HTERT RPE-1 (cell line): ENCODE data around the gene FBXL13.
"Not testable (repeated sequence)": the region's sequence is repeated elsewhere in the genome, so short reads cannot be mapped to it uniquely, and the experiment has no call there.

Experiments used
- in situ Hi-C: fragments of 300-500 bp; cut with MboI; formaldehyde crosslinking; loops from 4 replicates; pipeline ENCODE4 v1.14.3; 2020; ENCODE audit warnings: low sequenced_read_pairs

The FBXL13 gene

DNA sequence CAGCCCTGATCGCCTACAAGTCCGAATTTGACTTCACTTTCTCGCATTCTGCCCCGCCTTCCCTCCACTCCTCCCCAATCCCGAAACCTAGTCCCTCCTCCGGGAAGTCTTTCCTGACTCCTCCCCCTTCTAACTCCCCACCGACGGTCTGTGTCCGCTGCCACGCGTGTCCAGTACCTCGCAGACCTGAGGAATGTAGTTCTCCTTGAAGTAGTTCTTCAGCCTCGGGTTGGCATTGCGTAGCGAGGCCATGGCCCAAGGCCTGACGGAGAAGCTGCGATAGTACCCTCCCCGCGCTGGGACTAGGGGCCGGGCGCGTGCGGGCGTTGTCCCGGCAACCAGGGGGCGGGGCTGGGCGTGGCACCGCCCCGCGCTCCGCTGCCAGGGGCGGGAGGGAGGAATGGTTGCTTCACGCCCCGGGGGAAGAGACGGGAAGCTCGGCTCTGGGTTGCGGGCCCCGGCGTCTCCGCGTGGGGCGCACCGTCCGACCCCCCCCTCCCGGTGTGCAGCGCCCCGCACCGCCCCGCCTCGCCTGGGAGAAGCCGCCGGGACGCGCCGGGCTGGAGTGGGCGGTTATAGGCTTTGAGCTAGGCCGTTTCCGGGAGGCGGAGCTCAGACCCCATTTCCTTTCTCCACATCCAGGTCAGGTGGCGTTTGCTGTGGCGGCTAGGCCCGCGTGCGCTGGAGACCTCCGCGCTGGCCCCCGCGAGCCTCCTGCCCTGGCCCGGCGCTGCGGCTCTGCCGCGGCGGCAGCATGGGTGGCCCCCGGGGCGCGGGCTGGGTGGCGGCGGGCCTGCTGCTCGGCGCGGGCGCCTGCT lies at the start of gene FBXL13, which contains the start of gene ARMC10:
Gene FBXL13 (minus strand): TSS at position 278 of the 818 bp plus-strand sequence.
Gene ARMC10 (plus strand): TSS at position 622 of the 818 bp plus-strand sequence. CDS start 133 bp downstream, at position 755.
- in situ Hi-C loops, result no loop called here

DNA sequence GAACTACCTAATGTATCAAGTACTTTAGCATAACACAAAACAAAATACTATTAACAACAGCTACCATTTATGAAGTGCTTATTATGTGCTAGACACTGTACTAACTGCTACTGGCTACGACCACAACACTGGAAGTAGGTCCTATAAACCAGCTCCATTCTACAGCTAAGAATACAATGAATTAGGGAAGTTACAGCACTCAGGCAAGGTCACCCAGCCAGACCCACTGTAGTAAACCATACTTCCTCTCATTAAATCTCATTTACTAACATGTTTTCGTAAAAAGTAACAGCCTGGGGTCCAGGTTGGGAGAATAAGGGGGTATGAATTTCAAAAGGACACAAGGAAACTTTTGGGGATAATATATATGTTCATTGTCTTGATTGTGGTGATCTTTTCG lies 48.9 kb upstream of the FBXL13 start:
- in situ Hi-C loops, result no loop called here

DNA sequence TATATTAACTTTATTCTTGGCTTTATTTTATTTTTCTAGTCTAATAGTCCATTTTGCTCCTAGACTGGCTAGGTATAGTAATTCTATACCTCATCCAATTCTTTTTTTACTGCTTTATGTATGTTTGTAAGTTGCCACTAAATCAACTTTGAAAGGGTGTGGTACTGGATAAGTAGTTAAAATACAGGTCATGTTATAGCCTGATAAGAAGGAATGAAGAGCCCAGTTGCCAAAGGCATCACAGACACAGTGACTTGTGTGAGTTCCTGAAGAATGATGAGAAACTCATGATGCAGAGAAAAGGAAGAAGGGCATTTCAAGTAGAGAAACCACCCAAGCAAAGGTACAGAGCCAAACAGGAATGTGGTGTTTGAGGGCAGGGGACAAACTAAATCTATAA lies 47.0 kb upstream of the FBXL13 start:
- in situ Hi-C loops, result no loop called here

DNA sequence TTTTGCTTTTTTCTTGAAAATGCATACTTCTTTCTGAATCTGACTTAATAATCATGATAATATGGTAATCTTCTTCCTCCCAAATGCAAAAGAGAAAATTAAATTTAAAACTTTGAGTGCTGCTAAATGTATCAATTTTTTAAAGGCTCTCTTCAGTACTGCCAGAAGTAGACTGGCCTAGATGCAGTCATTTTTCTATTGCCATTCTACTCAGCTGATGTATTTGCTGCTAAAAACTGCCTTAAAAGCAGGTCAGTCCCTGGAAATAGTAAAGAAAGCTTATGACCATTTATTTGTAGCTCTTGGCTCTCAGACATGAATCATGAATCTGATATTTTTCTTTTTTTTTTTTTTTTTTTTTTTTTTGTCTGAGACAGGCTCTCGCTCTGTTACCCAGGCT lies 45.8 kb upstream of the FBXL13 start:
- in situ Hi-C loops, result no loop called here

DNA sequence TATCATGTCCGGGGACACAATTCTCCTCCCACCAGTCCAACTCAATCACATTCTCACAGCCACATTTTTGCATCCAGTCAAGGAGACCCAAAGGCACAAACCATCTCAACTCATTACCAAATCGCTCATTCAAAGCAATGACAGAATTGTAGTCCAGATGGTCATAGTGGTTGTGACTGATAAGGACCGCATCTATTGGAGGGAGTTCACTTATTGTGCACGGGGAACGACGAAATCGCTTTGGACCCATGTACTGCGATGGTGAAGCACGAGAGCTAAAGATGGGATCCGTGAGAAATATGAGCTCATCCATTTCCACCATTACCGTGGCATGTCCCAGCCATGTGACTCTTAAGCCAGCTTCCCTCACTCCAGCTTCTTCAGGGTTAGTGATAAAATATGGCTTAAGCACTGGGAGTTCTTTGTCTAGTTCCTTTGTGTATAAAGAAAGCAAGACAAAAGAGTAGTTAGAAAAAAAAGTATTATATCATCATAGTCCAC lies 45.2 kb upstream of the FBXL13 start:
- in situ Hi-C loops, result no loop called here

DNA sequence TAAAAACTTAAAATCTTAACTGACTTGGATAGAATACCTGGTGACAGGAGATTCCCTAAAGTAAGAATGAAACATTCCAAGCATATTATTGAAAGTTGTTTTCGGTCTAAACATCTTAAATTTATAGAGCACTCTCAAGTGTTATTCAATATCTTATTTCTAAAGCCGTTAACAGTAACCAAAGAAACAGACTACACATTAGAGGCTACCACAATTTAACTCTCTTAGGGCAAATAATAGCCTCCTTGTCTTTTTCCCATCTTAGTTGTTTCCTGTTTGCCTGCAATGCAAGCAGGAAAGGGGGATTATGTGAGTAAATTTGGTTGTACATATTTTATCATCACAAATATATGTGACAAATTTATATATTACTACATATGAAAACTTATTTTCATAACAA lies 42.9 kb upstream of the FBXL13 start:
- in situ Hi-C loops, result no loop called here

DNA sequence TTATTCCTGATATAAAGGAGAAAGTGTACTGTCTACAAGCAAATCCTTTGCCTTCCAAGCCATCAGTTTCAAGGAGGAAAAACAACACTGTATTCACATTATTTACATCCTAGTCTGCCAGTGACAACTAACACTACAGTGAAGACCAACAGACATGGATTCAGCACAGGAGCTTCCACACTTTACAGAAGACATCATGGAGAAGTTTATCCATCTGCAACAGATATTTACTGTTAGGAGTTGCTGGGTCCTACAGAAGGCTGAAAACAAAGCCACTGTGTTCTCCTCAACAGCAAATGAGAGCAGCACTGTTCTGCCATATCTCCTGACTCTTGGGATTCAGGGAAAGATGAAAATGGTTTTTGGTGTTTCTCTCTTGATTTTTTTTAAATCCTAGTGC lies 42.4 kb upstream of the FBXL13 start:
- in situ Hi-C loops, result no loop called here

DNA sequence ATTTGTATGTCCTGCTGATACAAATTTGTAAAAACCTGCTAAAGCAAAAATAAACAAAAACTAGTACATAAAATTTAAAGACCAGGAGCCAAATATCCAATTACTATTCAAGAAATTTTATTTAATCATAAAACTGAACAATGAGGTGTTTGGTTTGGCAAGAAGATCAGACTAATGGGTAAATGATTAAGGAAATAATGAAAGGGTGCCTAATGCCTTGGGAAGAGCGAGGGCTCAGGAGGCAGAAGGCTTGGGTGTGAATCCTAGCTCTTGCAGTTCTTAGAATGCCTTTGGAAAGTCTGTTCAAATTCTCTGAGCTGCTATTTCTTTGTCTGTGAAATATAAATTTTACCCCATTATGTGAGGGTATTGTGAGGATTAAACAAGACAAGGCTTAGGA lies 41.9 kb upstream of the FBXL13 start:
- in situ Hi-C loops, result no loop called here

DNA sequence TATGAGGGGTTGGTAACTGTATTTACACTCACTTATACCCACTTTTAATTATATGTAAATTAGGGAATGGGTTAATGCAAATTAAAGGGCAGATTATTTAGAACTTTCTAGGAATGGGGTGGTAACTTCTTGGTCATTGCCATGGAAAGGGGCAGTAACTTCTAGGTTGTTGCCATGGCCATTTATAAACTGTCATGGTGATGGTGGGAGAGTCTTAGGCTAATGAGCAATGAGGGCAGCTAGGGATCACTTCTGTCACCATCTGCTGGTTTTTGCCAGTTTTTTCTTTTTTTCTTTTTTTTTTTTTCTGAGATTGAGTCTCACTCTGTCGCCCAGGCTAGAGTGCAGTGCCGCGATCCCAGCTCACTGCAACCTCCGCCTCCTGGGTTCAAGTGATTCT lies 41.2 kb upstream of the FBXL13 start:
- in situ Hi-C loops, result no loop called here

DNA sequence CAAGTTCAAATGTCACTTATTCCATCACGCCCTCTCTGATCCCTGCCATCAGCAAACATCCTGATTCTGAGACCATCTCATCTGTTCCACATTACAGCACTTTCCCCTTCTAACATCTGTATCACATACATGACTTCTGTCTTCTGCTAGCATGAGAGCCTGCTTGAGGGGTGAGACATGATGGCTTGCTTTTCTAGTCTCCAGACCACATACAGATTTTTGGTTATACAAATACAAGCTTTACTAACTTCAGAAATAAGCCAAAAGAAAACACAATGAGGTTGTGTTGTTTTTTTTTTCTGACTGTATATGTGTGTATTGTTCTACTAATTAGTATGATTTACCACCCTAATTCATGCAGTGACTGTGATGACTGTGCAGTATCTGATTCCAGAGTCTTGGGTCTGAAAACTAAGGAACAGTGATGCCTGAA lies 40.0 kb upstream of the FBXL13 start:
- in situ Hi-C loops, result no loop called here

DNA sequence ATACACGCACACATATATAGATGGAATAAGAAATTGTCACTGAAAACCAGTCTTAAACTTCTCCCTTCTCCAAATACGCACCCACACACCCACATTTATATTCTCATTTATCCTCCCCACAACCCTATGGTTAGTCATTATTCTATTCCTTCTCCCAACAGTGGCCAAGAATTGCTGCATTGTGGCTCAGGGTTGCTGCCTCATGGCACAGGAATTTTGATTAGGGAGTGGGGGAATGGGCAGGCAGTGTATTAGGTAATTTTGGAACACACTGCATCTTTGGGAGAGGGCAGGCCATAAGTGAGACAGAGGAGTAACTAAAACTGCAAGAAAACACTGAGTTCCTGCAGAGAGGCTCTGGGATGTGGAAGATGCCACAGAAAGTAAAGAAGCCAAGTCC lies 38.6 kb upstream of the FBXL13 start:
- in situ Hi-C loops, result no loop called here

DNA sequence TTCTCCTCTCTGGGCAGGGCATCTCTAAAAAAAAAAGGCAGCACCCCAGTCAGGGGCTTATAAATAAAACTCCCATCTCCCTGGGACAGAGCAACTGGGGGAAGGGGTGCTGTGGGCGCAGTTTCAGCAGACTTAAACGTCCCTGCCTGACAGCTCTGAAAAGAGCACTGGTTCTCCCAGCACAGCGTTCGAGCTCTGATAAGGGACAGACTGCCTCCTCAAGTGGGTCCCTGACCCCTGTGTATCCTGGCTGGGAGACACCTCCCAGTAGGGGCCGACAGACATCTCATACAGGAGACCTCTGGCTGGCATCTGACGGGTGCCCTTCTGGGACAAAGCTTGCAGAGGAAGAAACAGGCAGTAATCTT lies 32.1 kb upstream of the FBXL13 start:
- in situ Hi-C loops, result not testable (repeated sequence)

DNA sequence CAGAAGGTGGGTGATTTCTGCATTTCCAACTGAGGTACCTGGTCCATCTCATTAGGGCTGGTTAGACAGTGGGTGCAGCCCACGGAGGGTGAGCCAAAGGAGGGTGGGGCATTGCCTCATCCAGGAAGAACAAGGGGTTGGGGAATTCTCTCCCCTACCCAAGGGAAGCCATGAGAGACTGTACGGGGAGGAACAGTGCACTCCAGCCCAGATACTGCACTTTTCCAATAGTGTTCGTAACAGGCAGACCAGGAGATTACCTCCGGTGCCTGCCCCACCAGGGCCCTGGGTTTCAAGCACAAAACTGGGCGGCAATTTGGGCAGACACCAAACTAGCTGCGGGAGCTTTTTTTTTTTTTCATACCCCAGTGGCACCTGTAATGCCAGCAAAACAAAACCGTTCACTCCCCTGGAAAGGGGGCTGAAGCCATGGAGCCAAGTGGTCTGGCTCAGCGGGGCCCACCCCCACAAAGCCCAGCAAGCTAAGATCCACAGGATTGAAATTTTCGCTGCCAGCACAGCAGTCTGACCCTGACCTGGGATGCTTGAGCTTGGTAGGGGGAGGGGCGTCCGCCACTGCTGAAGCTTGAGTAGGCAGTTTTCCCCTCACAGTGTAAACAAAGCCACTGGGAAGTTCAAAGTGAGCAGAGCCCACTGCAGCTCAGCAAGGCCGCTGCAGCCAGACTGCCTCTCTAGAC lies 31.6 kb upstream of the FBXL13 start:
- in situ Hi-C loops, result no loop called here

DNA sequence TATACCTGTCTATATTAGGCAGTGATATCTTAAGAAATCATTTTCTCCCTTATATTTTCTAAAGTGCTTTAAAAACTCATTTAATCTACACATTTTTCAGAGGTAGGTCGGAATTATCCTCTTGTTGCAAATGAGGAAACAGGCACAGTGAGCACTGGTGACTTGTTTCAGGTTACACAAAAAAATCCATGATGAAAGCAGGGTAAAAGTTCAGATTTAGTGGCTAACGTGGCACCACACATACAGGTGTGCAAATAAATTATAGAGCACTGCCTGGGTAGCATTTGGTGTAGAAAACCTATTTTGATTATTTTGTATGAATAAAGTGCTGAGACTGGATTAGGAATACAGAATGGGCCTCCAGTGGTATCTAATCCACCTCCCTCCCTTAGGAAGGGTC lies 26.9 kb upstream of the FBXL13 start:
- in situ Hi-C loops, result no loop called here

DNA sequence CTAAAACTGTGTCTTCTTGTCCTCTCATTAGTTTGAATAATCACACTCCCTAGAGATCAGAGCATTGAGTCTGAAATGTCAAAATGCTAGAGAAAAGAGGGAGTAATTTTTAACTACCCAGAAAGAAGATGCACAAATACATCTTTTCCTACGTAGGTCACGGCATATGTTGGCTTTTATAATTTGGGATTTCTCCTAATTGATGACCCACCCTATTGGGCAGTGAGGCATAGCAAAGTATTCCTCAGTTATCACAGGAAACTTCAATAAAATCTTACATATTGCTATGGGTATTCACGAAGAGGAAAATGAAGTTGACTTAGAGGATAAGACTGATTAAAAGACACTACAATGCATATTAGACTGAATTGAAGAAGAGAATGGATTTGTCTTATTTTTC lies 25.8 kb upstream of the FBXL13 start:
- in situ Hi-C loops, result no loop called here

DNA sequence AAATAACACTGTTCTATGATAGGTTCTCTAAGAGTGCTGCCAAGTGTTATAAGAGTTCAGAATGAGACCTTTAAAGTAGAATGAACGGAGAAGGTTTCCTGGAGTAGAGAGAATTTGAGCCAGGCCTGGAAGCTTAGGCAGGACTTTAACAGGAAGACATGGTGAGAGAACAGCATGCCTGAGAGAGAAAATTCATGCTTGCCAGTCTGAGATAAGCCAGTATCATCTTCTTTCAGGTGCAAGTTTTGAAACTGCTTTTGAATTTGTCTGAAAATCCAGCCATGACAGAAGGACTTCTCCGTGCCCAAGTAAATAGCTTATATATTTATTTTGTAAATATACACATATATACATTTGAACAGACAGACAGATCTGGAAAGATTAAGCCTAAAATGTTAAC lies 22.4 kb upstream of the FBXL13 start:
- in situ Hi-C loops, result no loop called here

DNA sequence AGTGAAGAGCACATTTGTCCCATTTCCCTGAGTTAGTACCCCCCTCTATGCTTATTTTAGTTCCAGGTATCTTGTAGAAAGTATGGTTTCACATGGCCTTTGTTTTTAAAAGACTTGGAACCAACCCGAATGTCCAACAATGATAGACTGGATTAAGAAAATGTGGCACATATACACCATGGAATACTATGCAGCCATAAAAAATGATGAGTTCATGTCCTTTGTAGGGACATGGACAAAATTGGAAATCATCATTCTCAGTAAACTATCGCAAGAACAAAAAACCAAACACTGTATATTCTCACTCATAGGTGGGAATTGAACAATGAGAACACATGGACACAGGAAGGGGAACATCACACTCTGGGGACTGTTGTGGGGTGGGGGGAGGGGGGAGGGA lies 21.0 kb upstream of the FBXL13 start:
- in situ Hi-C loops, result not testable (repeated sequence)

DNA sequence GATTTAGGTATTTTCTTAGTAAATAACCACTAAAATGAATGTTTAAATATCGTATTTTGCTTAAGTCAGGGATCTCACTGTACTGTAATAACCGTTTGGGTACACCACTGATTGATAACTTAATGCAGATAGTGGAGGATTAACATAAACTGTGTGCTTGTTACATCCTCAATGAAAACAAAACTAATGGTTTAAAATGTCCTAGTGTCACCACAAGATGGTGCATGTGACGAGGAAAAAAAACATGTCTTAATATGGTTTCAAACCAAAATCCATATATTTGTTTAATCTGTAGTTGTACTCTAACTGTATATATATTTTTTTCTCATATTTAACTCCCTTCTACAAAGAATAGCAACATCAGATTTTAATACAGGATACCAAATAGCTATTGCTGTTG lies 19.5 kb upstream of the FBXL13 start:
- in situ Hi-C loops, result no loop called here

DNA sequence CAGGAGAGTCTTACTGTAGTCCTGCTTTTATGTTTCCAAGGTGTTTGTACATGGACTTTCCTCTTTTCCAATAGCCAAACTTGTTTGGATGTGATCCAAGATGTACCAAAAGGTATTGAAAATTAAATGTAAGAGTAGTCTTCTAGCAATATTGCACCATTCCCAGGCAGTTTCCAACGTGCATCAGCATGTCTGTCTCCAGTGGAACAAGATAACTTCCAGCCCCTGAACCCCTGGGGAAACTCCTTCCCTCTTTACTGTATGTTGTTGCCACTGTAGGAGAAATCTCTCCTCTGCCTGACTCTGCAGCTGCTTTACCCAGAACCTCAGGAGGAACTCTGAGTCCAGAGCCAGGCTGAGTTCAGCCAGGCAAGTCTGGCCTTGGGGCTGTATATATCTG lies 18.8 kb upstream of the FBXL13 start:
- in situ Hi-C loops, result no loop called here

DNA sequence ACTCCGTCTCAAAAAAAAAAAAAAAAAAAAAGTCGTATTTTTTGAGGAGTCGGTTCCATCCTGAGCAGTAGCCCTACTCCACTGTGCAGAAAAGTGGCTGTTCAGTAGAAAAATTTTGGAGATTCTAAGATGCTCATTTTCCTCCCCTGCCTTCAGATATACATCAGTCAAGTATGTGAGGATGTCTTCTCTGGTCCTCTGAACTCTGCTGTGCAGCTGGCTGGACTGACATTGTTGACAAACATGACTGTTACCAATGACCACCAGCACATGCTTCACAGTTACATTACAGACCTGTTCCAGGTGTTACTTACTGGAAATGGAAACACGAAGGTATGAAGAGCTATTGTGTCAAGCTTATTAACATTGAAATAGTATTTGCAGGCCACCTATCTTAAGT lies 17.7 kb upstream of the FBXL13 start:
- in situ Hi-C loops, result not testable (repeated sequence)

DNA sequence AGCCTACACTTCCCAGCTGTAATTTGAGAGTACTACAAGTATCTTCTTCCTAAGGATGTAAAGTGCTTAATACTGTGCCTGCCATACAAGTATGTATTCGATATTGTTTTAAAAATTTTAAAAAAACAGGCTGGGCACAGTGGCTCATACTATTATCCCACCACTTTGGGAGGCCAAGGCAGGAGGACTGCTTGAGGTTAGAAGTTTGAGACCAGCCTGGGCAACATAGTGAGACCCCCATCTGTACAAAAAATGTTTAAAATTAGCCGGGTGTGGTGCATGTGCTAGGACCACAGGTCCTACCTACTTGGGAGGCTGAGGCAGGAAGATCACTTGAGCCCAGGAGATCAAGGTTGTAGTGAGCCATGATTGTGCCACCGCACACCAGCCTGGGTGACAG lies 8.6 kb upstream of the FBXL13 start:
- in situ Hi-C loops, result no loop called here

DNA sequence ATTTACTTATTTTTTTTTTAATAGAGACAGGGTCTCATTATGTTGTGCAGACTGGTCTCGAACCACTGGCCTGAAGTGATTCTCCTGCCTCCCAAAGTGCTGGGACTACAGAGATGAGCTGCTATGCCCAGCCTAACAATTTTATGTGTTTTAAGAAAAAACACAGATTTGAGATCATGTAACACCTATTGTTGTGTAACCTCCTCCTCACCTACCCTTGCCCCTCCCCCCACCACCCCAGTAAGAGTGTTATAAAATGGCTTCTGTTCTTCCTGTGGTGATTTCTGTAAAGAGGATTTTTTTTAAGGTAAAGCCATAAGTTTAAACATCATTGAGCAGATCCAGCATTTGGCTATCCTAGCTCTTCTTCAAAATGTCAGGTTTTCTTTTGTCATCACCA lies 7.9 kb upstream of the FBXL13 start:
- in situ Hi-C loops, result no loop called here
